ENCODE results near the gene SKAP1.

DNA sequence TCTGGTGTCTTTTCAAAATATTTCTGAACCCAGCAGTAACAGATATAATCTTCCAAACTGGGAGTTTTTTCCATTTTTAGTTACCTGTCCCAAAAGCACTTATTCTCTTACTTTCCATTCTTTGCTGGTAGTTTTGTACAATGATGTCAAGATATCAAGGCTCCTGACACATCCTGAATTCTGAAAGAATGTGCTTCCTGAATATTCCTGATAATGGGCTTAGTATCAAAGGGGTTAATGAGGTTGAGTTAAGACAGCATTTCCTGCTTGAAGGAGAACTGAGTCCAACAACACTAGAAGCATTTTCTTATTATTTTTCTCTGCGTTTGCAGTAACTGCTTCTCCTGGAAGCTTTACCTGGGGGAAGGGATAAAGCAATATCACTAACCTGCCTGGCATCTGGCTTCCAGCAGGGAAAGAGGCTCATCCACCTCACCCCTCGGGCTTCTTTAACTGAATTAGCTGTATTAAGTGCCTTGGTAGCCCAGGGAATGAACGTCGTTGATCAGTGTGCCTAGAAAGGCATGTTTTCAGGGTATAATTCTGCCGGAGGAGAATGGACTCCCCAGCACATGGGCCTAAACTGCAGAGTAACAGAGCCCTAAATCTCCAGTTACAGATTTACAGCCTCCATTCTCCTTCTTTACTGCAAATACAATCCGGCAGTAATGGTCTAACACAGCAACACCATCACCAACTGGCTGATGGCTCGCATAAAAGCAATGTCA, 188.1 kb downstream of the SKAP1 start:
- no peak for TF ChIP-seq ZNF8 (CRISPR knock-in tag; IDR thresholded peaks at IDR 0.05)
- TF ChIP-seq, protein P1, sequence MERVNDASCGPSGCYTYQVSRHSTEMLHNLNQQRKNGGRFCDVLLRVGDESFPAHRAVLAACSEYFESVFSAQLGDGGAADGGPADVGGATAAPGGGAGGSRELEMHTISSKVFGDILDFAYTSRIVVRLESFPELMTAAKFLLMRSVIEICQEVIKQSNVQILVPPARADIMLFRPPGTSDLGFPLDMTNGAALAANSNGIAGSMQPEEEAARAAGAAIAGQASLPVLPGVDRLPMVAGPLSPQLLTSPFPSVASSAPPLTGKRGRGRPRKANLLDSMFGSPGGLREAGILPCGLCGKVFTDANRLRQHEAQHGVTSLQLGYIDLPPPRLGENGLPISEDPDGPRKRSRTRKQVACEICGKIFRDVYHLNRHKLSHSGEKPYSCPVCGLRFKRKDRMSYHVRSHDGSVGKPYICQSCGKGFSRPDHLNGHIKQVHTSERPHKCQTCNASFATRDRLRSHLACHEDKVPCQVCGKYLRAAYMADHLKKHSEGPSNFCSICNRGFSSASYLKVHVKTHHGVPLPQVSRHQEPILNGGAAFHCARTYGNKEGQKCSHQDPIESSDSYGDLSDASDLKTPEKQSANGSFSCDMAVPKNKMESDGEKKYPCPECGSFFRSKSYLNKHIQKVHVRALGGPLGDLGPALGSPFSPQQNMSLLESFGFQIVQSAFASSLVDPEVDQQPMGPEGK (CRISPR knock-in tag; IDR thresholded peaks at IDR 0.05; ENCODE audit: borderline replicate concordance): no peak
- TF ChIP-seq ZFP30 (CRISPR knock-in tag; IDR thresholded peaks at IDR 0.05): no peak
- TF ChIP-seq ZNF565 (CRISPR knock-in tag; conservative IDR thresholded peaks at IDR 0.05; ENCODE audit: low read depth): no peak
- no peak for TF ChIP-seq ISL1 (CRISPR knock-in tag; IDR thresholded peaks at IDR 0.05)
- TF ChIP-seq ZFP3 (CRISPR knock-in tag; IDR thresholded peaks at IDR 0.05): no peak
- TF ChIP-seq ZC3H10 (CRISPR knock-in tag; IDR thresholded peaks at IDR 0.05): no peak

Data from SK-N-SH treated with all-trans-retinoic acid at 6 μM for 48 hours (cell line).